Putamen (tissue), 1 donor: ENCODE data around the gene ATP6V0B.

Source experiments
- DNase-seq: peaks from one replicate; pipeline ENCODE4 v3.0.0-alpha.2; 2016; ENCODE audit warnings: low spot score

The ATP6V0B gene

GRCh38 chr1:43969746-43970466 lies 4.9 kb upstream of the ATP6V0B start, which contains the start of gene DPH2:
TSS of gene DPH2 (plus strand) at chr1:43970010. CDS start at chr1:43970176, 166 bp downstream.
- DNase-seq, result peak; percentile 97

- no peak for DNase-seq
Observed at GRCh38 chr1:43970502-43970901, 4.3 kb upstream of the ATP6V0B start.

GRCh38 chr1:43970911-43971310 lies 3.8 kb upstream of the ATP6V0B start:
- DNase-seq, result no peak

- no peak for DNase-seq
Observed at GRCh38 chr1:43971336-43971980, 3.3 kb upstream of the ATP6V0B start.

- DNase-seq, result no peak
Observed at GRCh38 chr1:43973981-43974442, 748 bp upstream of the ATP6V0B start.

- DNase-seq, result no peak
Observed at GRCh38 chr1:43975249-43975961, 645 bp downstream of the ATP6V0B start.

- DNase-seq, result no peak
Observed at GRCh38 chr1:43976045-43976444, 1.3 kb downstream of the ATP6V0B start.

- no peak for DNase-seq
Observed at GRCh38 chr1:43976890-43977289, 2.1 kb downstream of the ATP6V0B start.

GRCh38 chr1:43977376-43978263 lies 2.9 kb downstream of the ATP6V0B start:
- no peak for DNase-seq

GRCh38 chr1:43978264-43978550 lies 3.4 kb downstream of the ATP6V0B start:
- DNase-seq, result no peak

GRCh38 chr1:43978551-43979260 lies 3.9 kb downstream of the ATP6V0B start, which contains the start of gene B4GALT2:
TSS of gene B4GALT2 (plus strand) at chr1:43979210. CDS start at chr1:43981161, 1,951 bp downstream.
- DNase-seq, result peak; percentile 53

GRCh38 chr1:43979261-43979527 lies 4.4 kb downstream of the ATP6V0B start:
- DNase-seq, result no peak

GRCh38 chr1:43979528-43980254 lies 4.9 kb downstream of the ATP6V0B start:
- no peak for DNase-seq

GRCh38 chr1:43980255-43981134 lies 5.7 kb downstream of the ATP6V0B start:
- DNase-seq, result no peak

GRCh38 chr1:43981135-43981491 lies 6.4 kb downstream of the ATP6V0B start:
- DNase-seq, result no peak

- DNase-seq, result no peak
Observed at GRCh38 chr1:43981636-43982035, 6.9 kb downstream of the ATP6V0B start.

GRCh38 chr1:43982241-43982640 lies 7.5 kb downstream of the ATP6V0B start:
- no peak for DNase-seq

GRCh38 chr1:43982808-43983207 lies 8.0 kb downstream of the ATP6V0B start:
- DNase-seq, result no peak

GRCh38 chr1:43983253-43983899 lies 8.6 kb downstream of the ATP6V0B start:
- DNase-seq, result no peak
